Anterior cingulate cortex (tissue), 58 donors: ENCODE measurements around the gene GRWD1.

ENCODE experiments used
- DNase-seq, 58 donors: peaks; one replicate each; lab custom pipeline; 2025; lab: John Stamatoyannopoulos, UW

The GRWD1 gene

GRCh38 chr19:48421548-48421947 is 24.2 kb upstream of the GRWD1 start:
- DNase-seq: no peak

- peak in 8 of 58 donors; percentile 6 to 20 (median 16) for DNase-seq
Observed at GRCh38 chr19:48424694-48425219, 21.0 kb upstream of the GRWD1 start.

GRCh38 chr19:48428670-48429069 is 17.1 kb upstream of the GRWD1 start:
- DNase-seq: no peak

- DNase-seq: no peak
Observed at GRCh38 chr19:48433337-48433736, 12.4 kb upstream of the GRWD1 start.

GRCh38 chr19:48436586-48436985 is 9.2 kb upstream of the GRWD1 start:
- DNase-seq: no peak

- no peak for DNase-seq
Observed at GRCh38 chr19:48441360-48442050, 4.3 kb upstream of the GRWD1 start.

- no peak for DNase-seq
Observed at GRCh38 chr19:48442116-48443035, 3.4 kb upstream of the GRWD1 start.

- DNase-seq: peak in 1 of 58 donors; percentile 9
Observed at GRCh38 chr19:48443256-48443655, 2.5 kb upstream of the GRWD1 start.

GRCh38 chr19:48443731-48444128 is 2.1 kb upstream of the GRWD1 start:
- no peak for DNase-seq

- no peak for DNase-seq
Observed at GRCh38 chr19:48444129-48444935, 1.5 kb upstream of the GRWD1 start.

GRCh38 chr19:48444936-48445200 is 915 bp upstream of the GRWD1 start:
- DNase-seq: no peak

- DNase-seq: peak in 31 of 58 donors; percentile 14 to 88 (median 57)
Observed at GRCh38 chr19:48445256-48445605, 552 bp upstream of the GRWD1 start.

- DNase-seq: no peak
Observed at GRCh38 chr19:48446579-48446978, 796 bp downstream of the GRWD1 start.

GRCh38 chr19:48448563-48448962 is 2.8 kb downstream of the GRWD1 start:
- DNase-seq: no peak

- DNase-seq: no peak
Observed at GRCh38 chr19:48450441-48450840, 4.7 kb downstream of the GRWD1 start.

- no peak for DNase-seq
Observed at GRCh38 chr19:48450863-48451262, 5.1 kb downstream of the GRWD1 start.

GRCh38 chr19:48451624-48452023 is 5.8 kb downstream of the GRWD1 start:
- no peak for DNase-seq

GRCh38 chr19:48452289-48453190 is 6.8 kb downstream of the GRWD1 start:
- DNase-seq: peak in 1 of 58 donors; percentile 7

GRCh38 chr19:48454150-48454730 is 8.5 kb downstream of the GRWD1 start:
- DNase-seq: peak in 25 of 58 donors; percentile 6 to 69 (median 28)
